HG03460 (cell line): Measurements from ENCODE around the gene CUL3.
"Not testable (repeated sequence)": the region's sequence is repeated elsewhere in the genome, so short reads cannot be mapped to it uniquely, and the experiment has no call there.

Experiments
- ATAC-seq: cut with Tn5 transposase; IDR thresholded peaks from one replicate; pipeline ENCODE4 v1.9.1; 2021; ENCODE audit not compliant: unreplicated experiment

The CUL3 gene

DNA sequence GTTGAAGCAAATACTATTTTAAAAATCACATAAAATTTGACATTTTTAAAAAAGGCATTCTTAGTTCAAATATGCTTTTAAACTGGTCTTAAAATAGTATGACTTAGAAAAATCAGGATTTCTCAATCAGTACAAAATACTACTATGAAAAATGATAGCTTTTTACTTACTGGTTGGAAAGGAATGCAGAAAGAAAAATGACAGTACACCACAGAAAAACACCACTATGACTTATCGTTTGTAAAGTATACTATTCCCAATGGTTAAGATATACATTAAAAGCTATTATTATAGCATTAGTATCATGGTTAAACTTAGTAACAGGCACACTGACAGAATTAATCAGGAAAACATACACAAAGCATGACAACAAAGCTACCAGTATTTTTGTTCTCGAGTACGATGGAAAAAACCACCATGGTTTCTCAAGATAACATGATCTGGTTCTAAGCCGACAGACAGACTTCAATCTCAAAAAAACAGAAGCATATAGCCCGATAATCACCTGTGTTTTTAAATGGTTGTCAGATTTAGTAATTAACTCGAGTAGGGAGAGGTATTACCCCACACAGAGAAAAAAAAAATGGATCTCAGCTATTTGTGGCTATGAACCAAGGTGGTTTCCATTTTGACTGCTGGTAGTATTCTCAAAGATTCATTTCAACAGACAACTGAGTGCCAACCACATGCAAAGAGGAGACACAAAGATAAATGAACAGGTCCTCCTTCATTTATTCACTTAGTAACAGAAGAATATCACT, 39.1 kb downstream of the CUL3 start:
- no peak for ATAC-seq

DNA sequence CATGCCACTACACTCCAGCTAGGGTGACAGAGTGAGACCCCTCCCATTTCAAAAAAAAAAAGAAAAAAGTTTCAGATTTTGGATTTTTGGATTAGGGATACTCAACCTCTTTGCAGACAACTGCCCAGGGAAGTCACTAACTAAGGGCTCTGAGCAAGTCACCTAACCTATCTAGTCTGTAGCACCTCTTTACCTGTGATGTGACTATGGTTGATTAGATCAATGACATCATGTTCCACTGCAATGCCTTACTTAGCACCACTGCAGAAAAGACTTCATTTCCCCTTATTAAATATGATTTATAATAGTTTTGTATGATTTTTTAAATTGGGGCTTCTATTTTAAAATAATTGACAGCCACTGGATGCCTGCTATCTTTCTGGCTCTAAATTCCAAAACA, 41.2 kb downstream of the CUL3 start:
- no peak for ATAC-seq

DNA sequence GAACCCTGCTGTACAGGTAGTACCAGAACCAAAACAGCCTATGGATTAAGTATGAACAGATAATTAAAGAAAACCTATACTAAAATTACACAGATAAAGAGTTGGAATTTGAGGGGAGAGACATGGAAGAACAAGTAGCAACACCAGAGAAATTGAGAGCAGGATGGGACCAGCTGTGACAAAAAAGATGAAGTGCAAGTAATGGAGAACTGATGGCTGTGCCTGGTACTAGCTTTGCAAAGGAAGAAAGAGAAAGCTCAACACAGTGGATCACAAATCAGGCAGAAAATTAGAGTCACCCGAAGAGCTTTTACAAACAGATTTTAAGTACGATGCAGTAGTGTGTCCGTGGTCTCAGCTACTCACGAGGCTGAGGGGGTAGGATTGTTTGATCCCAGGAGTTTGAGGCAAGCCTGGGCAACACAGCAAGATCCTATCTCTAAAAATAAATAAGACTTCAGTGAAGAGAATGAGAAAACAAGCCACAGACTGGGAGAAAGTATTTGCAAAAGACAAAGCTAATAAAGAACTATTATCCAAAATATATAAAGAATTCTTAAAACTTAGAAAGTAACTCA, 46.5 kb downstream of the CUL3 start:
- no peak for ATAC-seq

DNA sequence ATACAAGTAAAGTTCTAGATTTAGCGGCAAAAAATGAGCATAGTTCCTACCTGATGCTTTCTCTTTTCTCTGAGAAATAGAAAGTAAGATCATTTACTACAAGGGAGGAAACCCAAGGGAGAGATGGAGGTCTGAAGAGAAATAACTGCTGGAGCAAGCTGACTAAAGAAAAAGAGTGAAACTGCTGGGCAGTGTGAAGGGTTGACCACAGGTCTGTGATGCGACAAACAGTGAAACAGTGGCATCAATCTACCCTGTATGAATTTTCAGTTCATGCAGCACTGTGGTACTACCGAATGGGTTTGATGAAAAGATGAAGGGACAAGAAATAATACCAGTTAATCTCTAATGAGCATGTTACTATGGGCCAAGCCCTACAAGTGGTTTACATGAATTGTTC, 52.2 kb downstream of the CUL3 start:
- peak; percentile 75 for ATAC-seq

DNA sequence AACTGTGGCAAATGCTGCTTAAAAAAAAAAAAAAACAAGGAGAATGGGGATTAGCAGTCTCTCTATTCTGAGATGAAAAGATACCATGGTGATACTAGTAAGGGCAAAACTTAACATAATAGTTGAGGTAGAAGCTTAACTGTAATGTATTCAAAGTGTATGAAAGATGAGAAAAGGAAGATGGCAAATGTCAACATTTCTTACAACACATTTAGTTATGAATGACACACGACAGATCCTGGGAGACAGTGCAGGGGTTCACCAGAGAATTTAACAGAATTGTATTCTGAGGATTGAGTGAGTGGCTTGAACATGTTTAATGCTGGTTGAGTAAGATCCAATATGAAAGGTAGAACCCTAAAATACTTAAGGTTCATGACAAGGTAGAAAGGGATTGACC, 52.7 kb downstream of the CUL3 start:
- no peak for ATAC-seq

DNA sequence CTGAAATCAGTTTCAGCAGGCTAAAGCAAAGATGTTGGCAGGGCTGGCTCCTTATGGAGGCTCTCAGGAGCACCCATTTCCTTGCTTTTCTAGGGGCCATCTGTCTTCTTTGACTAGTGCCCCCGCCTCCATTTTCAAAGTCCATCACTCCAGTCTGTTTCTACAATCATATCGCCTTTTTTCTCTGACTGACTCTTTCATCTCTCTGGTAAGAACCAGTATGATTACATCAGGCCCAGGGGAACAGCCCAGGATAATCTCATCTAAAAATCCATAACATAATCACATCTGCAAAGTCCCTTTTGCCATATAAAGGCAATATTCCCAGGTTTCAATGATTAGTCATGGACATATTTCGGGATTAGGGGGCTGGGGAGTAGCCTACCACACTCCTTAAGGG, 57.0 kb downstream of the CUL3 start:
- ATAC-seq: no peak

DNA sequence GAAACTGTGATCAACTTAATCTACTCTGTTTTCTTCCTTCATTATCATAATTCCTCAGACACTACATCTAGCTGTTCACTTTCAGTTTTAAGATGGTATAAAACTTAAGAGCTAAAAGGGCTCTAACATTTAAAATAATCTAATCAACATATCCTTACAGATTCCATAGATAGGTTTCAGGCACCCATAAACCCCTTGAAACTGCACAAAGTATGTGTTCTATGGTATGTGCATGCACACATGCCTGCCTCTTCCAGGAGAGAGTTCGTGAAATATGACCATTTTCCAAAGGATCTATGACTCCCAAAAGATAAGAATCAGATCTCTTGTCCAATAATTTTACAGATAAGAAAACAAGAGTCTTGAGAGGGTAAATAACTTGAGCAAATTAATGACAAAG, 59.4 kb downstream of the CUL3 start:
- no peak for ATAC-seq

DNA sequence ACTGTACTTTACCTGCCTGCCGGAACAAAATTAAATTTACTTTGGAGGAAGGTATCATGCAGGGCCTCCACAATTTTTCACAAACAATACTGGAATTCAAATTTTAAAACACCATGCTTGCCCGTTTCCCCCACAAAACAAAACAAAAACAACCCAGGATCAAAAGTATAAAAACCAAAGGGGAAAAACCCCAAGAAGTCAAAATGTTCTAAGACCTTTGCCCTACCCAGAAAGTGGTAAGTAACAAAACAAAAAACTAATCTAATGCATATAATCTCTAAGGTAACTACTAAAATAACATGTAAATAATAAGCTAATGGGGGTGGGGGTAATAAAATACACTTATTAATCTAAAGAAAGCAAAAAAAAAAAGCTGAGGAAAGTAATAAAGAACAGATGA, 60.5 kb downstream of the CUL3 start:
- ATAC-seq: no peak

DNA sequence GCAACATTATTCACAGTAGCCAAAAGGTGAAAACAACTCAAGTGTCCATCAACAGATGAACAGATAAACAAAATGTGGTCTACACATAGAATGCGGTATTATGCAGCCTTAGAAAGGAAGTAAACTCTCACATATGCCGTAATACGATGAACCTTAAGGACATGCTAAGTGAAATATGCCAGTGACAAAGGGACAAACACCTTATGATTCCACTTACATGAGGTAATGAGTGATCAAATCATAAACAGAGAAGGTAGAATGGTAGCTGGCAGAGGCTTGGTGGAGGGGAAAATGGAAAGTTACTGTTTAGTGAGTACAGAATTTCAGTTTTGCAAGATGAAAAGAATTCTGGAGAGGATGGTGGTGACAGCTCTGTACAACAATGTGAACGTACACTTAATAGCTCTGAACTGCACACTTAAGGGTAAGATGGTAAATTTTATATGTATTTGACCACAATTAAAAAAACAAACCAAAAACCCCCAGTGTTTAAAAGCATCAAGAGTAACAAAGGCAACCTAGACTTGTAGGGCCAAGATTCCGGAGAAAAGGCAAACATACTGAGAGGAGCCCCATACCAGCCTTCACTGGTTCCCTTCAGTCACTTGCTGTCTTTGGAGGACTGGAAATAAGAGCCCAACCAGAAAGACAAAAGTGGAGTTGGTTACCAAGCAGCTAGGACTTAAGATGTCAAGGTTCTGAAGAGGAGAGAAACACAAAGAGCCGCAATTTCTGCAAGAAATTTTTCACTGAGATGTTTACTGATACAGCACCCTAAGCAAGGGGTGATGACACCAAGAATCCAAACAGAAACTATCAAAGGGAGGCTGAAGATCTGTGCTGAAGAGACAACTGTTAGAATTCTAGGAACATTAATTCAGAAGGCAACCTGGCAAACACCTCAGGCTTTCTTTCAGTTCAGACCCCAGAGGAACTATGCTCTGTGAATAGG, 61.3 kb downstream of the CUL3 start:
- peak; percentile 20 for ATAC-seq

DNA sequence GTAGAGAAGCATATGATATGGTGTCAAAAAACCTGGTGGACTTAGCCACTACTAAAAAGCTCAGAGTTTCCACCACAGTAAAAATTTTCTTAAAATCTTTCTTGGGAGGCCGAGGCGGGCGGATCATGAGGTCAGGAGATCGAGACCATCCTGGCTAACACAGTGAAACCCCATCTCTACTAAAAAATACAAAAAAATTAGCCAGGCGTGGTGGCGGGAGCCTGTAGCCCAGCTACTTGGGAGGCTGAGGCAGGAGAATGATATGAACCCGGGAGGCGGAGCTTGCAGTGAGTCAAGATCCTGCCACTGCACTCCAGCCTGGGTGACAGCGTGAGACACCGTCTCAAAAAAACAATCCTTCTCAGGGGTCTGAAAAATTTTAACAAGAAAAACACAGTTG, 62.7 kb downstream of the CUL3 start:
- not testable (repeated sequence) for ATAC-seq

DNA sequence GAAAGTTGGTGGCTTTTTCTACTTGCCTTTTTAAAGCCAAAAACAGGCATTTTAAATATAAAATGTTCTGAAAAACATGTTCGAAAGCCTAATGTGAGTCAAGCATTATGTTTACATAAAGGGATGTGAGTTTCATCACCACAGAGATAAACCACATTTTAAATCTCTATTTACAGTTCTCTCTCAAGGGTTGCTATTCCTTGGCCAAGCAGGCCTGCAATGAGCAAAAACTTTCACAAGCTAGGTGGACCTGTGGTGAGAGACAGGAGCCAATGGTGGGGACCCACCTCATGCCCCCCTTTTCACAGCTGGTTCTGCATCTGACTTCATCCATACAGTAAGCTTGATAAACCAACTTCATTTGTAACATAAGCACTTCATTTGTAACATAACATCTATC, 65.1 kb downstream of the CUL3 start:
- ATAC-seq: peak; percentile 66

DNA sequence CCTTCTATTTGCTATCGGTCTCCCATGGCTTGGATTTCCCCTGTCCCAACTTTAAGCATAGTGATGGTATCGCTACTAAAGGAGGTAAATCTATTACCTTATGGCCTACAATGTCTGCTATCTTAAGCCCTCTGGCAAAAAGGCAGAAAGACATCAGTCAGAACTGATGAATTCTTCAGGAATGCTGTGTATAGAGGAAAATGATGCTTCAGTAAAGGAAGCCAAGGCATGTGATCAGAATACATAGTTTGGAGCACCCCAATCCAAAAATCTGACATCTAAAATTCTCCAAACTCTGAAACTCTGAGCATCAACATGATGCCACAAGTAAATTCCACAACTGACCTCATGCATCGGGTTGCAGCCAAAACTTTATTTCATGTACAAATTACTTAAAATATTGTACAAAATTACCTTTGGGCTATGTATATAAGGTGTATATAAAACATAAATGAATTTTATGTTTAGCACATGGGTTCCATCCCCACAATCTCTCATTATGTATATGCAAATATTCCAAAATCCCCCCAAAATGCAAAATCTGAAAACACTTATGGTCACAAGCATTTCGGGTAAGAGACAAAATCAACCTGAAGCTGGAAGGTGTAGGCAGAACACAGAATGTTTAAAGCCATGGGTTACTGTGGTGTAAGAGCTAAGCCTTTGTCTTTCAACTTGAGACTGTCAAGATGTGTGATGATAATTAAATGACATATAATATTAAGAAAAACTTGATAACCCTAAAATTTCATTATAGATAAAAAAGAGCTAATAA, 66.2 kb downstream of the CUL3 start:
- no peak for ATAC-seq

DNA sequence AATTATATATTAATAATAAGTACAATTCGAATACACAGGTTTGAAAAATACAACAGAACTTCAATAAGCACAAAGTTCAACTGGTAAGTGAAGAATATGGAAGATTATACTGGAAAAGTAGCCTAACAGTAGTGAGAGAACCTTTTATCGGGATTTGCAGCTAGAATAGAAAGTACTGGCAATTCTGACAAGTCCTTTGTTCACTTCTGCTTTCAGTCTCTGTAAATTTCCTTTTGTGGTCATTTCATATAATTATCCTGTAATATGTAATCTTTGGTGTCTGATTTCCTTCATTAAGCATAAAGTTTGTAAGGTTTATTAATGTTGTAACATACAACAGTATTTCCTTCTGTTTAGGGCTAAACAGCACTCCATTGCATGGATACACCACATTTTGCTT, 67.2 kb downstream of the CUL3 start:
- ATAC-seq: no peak

DNA sequence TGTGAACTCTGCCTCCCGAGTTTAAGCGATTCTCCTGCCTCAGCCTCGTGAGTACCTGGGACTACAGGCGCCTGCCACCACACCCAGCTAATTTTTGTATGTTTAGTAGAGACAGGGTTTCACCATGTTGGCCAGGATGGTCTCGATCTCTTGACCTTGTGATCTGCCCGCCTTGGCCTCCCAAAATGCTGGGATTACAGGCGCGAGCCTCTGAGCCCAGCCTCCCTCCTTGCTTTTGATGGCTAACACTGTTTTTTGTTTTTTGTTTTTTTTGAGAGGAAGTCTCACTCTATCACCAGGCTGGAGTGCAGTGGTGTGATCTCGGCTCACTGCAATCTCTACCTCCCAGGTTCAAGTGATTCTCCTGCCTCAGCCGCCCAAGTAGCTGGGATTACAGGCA, 68.8 kb downstream of the CUL3 start:
- ATAC-seq: not testable (repeated sequence)

DNA sequence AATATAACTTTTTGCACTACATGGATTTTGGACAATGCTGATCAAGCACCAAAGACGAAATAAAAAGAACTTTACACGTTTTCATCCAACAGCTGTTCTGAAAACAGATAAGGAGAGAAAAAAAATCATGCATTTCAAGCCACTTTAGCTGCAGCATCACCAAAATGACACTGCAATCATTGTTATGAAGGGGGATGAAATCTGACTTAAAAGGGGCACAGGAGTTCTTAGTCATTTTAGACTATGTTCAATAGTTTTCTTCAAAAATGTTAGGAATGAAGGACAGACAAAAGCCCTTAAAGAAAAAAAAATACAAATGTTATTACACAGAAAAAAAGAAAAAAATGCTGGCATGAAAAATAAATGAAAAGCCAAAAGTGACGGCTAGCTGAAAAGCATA, 71.2 kb downstream of the CUL3 start:
- no peak for ATAC-seq

DNA sequence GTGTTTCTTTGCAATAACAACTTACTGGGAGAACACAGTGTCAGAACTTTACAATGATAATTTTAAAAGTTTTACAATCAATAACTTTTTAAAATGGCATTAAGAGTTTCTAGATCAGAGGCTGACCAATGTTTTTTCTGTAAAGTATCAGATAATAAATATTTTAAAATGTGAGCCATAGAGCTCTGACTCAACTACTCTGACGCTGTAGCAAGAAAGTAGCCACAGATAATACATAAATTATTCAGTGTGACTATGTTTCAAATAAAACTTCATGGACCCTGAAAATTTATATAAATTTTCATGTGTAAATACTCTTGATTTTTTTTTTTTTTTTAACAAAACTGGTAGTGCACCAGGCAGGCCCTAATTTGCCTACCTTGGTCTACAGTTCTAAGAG, 77.4 kb downstream of the CUL3 start:
- ATAC-seq: no peak

DNA sequence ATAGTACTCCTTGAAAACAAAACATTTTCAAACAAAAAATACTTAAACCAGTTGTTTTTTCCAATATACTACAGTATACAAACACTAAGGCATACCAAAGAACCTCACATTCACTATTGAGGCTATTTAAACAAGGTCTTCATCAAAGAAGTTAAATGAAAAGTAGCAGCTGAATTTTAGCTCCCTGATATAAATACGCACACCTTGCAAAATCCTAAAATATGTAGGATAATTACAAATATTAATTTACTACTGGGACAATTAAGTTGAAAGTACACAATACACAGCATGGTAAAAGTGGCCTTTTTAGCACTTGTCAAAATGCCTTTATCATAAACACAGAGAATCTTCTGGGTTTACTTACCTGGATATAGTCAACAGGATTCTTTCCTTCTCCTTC, 78.7 kb downstream of the CUL3 start:
- ATAC-seq: no peak

DNA sequence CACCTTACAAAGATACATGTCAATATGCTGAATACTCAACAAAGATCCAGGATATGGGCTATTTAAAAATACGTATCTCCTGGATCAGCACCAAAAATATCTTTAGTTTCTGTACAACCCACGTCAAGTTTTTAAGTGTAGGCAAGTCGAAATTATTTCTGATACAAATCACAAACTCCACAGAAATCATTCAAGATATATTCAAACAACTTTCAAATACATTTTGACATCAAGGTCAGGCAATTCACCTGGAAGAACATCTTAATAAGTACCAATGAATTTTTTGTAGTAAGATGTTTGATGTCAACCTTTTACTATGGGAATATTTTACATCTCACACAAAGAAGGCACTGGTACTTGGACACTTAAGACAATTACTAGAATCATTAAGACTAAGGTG, 86.2 kb downstream of the CUL3 start:
- no peak for ATAC-seq

DNA sequence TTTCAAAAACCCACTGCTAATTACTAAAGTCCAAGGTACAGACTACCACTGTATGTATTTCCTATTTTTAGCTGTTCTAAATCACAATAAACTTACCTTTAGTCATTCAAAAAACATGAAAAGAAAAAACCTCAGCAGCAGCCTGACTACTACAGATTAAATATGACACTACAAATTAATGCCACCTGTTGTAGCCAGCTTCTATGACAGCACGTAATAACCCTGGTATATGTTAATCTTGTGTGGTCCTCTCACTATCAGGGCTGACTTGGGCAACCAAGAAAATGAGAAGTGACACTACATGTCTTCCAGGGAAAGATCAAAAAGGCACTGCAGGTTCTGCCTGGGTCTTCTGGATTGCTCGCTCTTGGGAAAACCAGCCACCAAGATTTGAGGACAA, 92.6 kb downstream of the CUL3 start:
- ATAC-seq: no peak

DNA sequence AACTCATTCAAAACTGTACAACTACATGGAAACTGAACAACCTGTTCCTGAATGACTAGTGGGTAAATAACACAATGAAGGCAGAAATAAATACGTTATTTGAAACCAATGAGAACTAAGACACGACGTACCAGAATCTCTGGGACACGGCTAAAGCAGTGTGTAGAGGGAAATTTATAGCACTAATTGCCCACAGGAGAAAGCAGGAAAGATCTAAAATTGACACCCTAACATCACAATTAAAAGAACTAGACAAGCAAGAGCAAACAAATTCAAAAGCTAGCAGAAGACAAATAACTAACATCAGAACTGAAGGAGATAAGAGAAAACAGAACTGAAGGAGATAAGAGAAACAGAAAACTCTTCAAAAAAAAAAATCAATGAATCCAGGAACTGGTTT, 97.2 kb downstream of the CUL3 start:
- ATAC-seq: not testable (repeated sequence)
